ENCODE data around the gene NAT10. TPM values are rescaled to one million over a fixed set of nuclear protein-coding genes. Genes with fewer than 3 reads are reported as not detected.

NAT10 gene
- total and polyA plus RNA-seq, 3 donors from 2014 or later, result 47.7 to 50.5 (median 49.9) TPM

GRCh38 chr11:34188181-34188580 lies 82.8 kb downstream of the NAT10 start:
- no peak overlapping the region for H3K4me3 ChIP-seq
- H3K9me3 ChIP-seq, result no peaks in the 10 kb centered on the region
- DNase-seq, result no peak
- H3K27me3 ChIP-seq, result no peaks in the 10 kb centered on the region
- no peaks in the 10 kb centered on the region for H3K36me3 ChIP-seq (ENCODE audit: low read depth, missing control alignments)
- WGBS, 2 donors, result 83 to 86% methylated on average over 5 of the region's 5 CpGs
- TF ChIP-seq CTCF (IDR thresholded peaks at IDR 0.05) (no peak), POLR2A (IDR thresholded peaks at IDR 0.05) (no peak)
- intact Hi-C loops (cut with DNase I; ENCODE audit: low total_unique reads), result no loop called here
- H3K4me1 ChIP-seq, result peaks cover 10% of the 10 kb centered on the region
- no peak overlapping the region for H3K27ac ChIP-seq

DNA sequence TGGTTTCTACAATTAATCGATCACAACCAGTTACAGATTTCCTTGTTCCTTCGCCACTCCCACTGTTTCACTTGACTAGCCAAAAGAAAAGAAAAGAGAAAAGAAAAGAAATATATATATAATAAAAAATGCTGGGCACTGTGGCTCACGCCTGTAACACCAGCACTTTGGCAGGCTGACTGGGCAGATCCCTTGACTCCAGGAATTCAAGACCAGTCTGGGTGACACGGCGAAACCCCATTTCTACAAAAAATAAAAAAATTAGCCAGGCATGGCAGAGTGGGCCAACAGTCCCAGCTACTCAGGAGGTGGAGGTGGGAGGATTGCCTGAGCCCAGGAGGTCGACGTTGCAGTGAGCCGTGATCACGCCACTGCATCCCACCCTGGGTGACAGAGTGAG lies 83.8 kb downstream of the NAT10 start:
- intact Hi-C loops (cut with DNase I; ENCODE audit: low total_unique reads), result no loop called here
- TF ChIP-seq CTCF (IDR thresholded peaks at IDR 0.05) (no peak), POLR2A (IDR thresholded peaks at IDR 0.05) (no peak)
- WGBS, 2 donors, result 80 to 83% methylated on average over 9 of the region's 9 CpGs

GRCh38 chr11:34190192-34191139 lies 85.0 kb downstream of the NAT10 start:
- TF ChIP-seq POLR2A (IDR thresholded peaks at IDR 0.05) (no peak), CTCF (IDR thresholded peaks at IDR 0.05) (no peak)
- Histone ChIP-seq H3K27me3 (no peaks in the 10 kb centered on the region), H3K4me3 (no peak overlapping the region), H3K36me3 (ENCODE audit: low read depth, missing control alignments) (no peaks in the 10 kb centered on the region), H3K4me1 (peaks cover 12% of the 10 kb centered on the region), H3K9me3 (no peaks in the 10 kb centered on the region), H3K27ac (no peak overlapping the region)
- 89 to 94% methylated on average over 8 of the region's 8 CpGs for WGBS, 2 donors
- no peak for DNase-seq
- intact Hi-C loops (cut with DNase I; ENCODE audit: low total_unique reads), result no loop called here

More for the DNA sequence above, 83.8 kb downstream of the NAT10 start:
- no peaks in the 10 kb centered on the region for H3K9me3 ChIP-seq
- H3K27me3 ChIP-seq, result no peaks in the 10 kb centered on the region
- DNase-seq, result no peak
- H3K36me3 ChIP-seq (ENCODE audit: low read depth, missing control alignments), result no peaks in the 10 kb centered on the region
- no peak overlapping the region for H3K4me3 ChIP-seq
- H3K4me1 ChIP-seq, result peaks cover 12% of the 10 kb centered on the region
- no peak overlapping the region for H3K27ac ChIP-seq

- 77 to 81% methylated on average over 4 to 5 of the region's 5 CpGs for WGBS, 2 donors
- Histone ChIP-seq H3K36me3 (ENCODE audit: low read depth, missing control alignments) (no peaks in the 10 kb centered on the region), H3K27ac (peak overlapping the region in 1 of 2 donors; percentile 64), H3K9me3 (no peaks in the 10 kb centered on the region), H3K4me1 (peaks cover 12% of the 10 kb centered on the region), H3K27me3 (no peaks in the 10 kb centered on the region), H3K4me3 (no peak overlapping the region)
- DNase-seq, result no peak
- TF ChIP-seq CTCF (IDR thresholded peaks at IDR 0.05), result no peak
- TF ChIP-seq POLR2A (IDR thresholded peaks at IDR 0.05), result no peak
- intact Hi-C loops (cut with DNase I; ENCODE audit: low total_unique reads), result no loop called here
Measured at GRCh38 chr11:34191578-34191977, 86.1 kb downstream of the NAT10 start.
